ENCODE data around the gene IRF2BP2.
"Not testable (repeated sequence)": the region's sequence is repeated elsewhere in the genome, so short reads cannot be mapped to it uniquely, and the experiment has no call there.

The IRF2BP2 gene

GRCh38 chr1:234601301-234602017 is 8.5 kb downstream of the IRF2BP2 start:
- no peak for DNase-seq (ENCODE audit: low read depth)

GRCh38 chr1:234600418-234601281 is 9.3 kb downstream of the IRF2BP2 start:
- no peak for DNase-seq (ENCODE audit: low read depth)

GRCh38 chr1:234599617-234600417 is 10.2 kb downstream of the IRF2BP2 start:
- DNase-seq (ENCODE audit: low read depth) = peak; percentile 59

GRCh38 chr1:234598974-234599616 is 10.9 kb downstream of the IRF2BP2 start:
- no peak for DNase-seq (ENCODE audit: low read depth)

- DNase-seq (ENCODE audit: low read depth) = peak; percentile 35
These were observed 12.1 kb downstream of the IRF2BP2 start for GRCh38 chr1:234597894-234598293.

GRCh38 chr1:234595899-234596298 is 14.1 kb downstream of the IRF2BP2 start:
- DNase-seq (ENCODE audit: low read depth) = no peak

- not testable (repeated sequence) for DNase-seq (ENCODE audit: low read depth)
These were observed 15.4 kb downstream of the IRF2BP2 start for GRCh38 chr1:234594575-234594974.

- no peak for DNase-seq (ENCODE audit: low read depth)
These were observed 16.0 kb downstream of the IRF2BP2 start for GRCh38 chr1:234593771-234594504.

GRCh38 chr1:234593109-234593508 is 16.9 kb downstream of the IRF2BP2 start:
- no peak for DNase-seq (ENCODE audit: low read depth)

GRCh38 chr1:234592240-234592639 is 17.7 kb downstream of the IRF2BP2 start:
- no peak for DNase-seq (ENCODE audit: low read depth)

- DNase-seq (ENCODE audit: low read depth) = no peak
These were observed 18.8 kb downstream of the IRF2BP2 start for GRCh38 chr1:234591131-234591530.

GRCh38 chr1:234589854-234590620 is 19.9 kb downstream of the IRF2BP2 start:
- no peak for DNase-seq (ENCODE audit: low read depth)

GRCh38 chr1:234589064-234589800 is 20.7 kb downstream of the IRF2BP2 start:
- no peak for DNase-seq (ENCODE audit: low read depth)

GRCh38 chr1:234588386-234588785 is 21.6 kb downstream of the IRF2BP2 start:
- no peak for DNase-seq (ENCODE audit: low read depth)

GRCh38 chr1:234586892-234587485 is 23.0 kb downstream of the IRF2BP2 start:
- no peak for DNase-seq (ENCODE audit: low read depth)

- no peak for DNase-seq (ENCODE audit: low read depth)
These were observed 23.7 kb downstream of the IRF2BP2 start for GRCh38 chr1:234586304-234586703.

- no peak for DNase-seq (ENCODE audit: low read depth)
These were observed 24.5 kb downstream of the IRF2BP2 start for GRCh38 chr1:234585330-234586055.

GRCh38 chr1:234584926-234585325 is 25.1 kb downstream of the IRF2BP2 start:
- DNase-seq (ENCODE audit: low read depth) = no peak

- no peak for DNase-seq (ENCODE audit: low read depth)
These were observed 25.6 kb downstream of the IRF2BP2 start for GRCh38 chr1:234584420-234584805.
